SJSA1 (cell line): ENCODE measurements around the gene DDAH1. TPM values are rescaled to one million over a fixed set of nuclear protein-coding genes. Genes with fewer than 3 reads are reported as not detected.
A peak's percentile ranks its signal among the peaks of the same experiment; 100 is the strongest.
"Not testable (repeated sequence)": the region's sequence is repeated elsewhere in the genome, so short reads cannot be mapped to it uniquely, and the experiment has no call there.

Experiments
- DNase-seq, 2 experiments: peaks; one replicate each; pipeline ENCODE4 v3.0.0-alpha.2; 2015 to 2020; ENCODE audit warnings: low spot score in 2 of 2, low read depth in 1 of 2
- H3K27ac ChIP-seq: fragments of 250-450 bp; sonication (Bioruptor Pico); 2 replicates; pipeline ENCODE4 v1.5.1; 2020; ENCODE audit warnings: mild to moderate bottlenecking, moderate library complexity
- H3K27me3 ChIP-seq: fragments of 250-450 bp; sonication (Bioruptor Pico); replicated peaks from 2 replicates; pipeline ENCODE4 v1.5.1; 2020; ENCODE audit warnings: mild to moderate bottlenecking, moderate library complexity
- H3K36me3 ChIP-seq: fragments of 250-450 bp; sonication (Bioruptor Pico); 2 replicates; pipeline ENCODE4 v1.5.1; 2020; ENCODE audit warnings: mild to moderate bottlenecking
- H3K4me1 ChIP-seq: fragments of 250-450 bp; sonication (Bioruptor Pico); replicated peaks from 2 replicates; pipeline ENCODE4 v1.6.1; 2021; ENCODE audit warnings: mild to moderate bottlenecking
- H3K4me3 ChIP-seq: fragments of 250-450 bp; sonication (Bioruptor Pico); 2 replicates; pipeline ENCODE4 v1.5.1; 2020; ENCODE audit warnings: mild to moderate bottlenecking
- H3K9me3 ChIP-seq: fragments of 250-450 bp; sonication (Bioruptor Pico); replicated peaks from 2 replicates; pipeline ENCODE4 v1.5.1; 2020; ENCODE audit warnings: mild to moderate bottlenecking
- total RNA-seq: library from RNA; depleted of rRNA; stranded (reverse); fragments of >200 nt; shearing (Covaris generic); gene quantifications from 2 replicates; pipeline ENCODE4 v1.2.3, GENCODE V29; 2014

DDAH1 gene
- total RNA-seq, 1 experiment from 2014 or later: 108 TPM

DNA sequence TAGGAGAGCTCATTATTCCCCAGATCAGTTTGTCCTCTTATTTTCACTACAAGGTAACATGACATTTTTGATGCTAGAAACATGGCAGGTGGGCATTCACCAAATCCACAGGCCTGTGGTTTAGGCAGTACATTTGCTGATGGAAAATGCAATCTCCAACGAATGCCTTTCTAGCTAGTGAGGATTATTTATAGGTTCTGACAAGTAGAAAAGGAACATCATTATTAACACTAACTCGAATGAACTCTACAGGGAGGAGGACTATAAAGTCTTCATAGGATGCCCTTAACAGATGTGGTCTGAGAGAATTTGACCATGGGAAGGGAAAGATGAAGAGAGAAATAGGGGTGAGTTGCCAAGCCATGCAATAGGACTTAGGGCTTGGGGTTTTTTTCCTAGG, 117.1 kb downstream of the DDAH1 start:
- no peaks in the 10 kb centered on the region for H3K9me3 ChIP-seq
- H3K27ac ChIP-seq: no peak overlapping the region
- no peak overlapping the region for H3K4me3 ChIP-seq
- no peaks in the 10 kb centered on the region for H3K27me3 ChIP-seq
- no peak for DNase-seq
- peaks cover 23% of the 10 kb centered on the region for H3K4me1 ChIP-seq
- peaks cover 49% of the 10 kb centered on the region for H3K36me3 ChIP-seq

GRCh38 chr1:85347275-85347674, 117.7 kb downstream of the DDAH1 start:
- H3K4me1 ChIP-seq: peaks cover 29% of the 10 kb centered on the region
- not testable (repeated sequence) for H3K27me3 ChIP-seq

GRCh38 chr1:85344256-85344694, 120.7 kb downstream of the DDAH1 start:
- peaks cover 33% of the 10 kb centered on the region for H3K36me3 ChIP-seq
- no peak overlapping the region for H3K4me3 ChIP-seq
- no peaks in the 10 kb centered on the region for H3K27me3 ChIP-seq
- peak overlapping the region; percentile 75 for H3K27ac ChIP-seq
- H3K4me1 ChIP-seq: peaks cover 50% of the 10 kb centered on the region
- H3K9me3 ChIP-seq: no peaks in the 10 kb centered on the region
- DNase-seq: peak; percentile 72 to 84

More at GRCh38 chr1:85347275-85347674, 117.7 kb downstream of the DDAH1 start:
- H3K4me3 ChIP-seq, DNase-seq, H3K9me3 ChIP-seq, H3K27ac ChIP-seq: not testable (repeated sequence)
- peaks cover 49% of the 10 kb centered on the region for H3K36me3 ChIP-seq

GRCh38 chr1:85343612-85344255, 121.2 kb downstream of the DDAH1 start:
- Histone ChIP-seq H3K9me3 (no peaks in the 10 kb centered on the region), H3K4me3 (no peak overlapping the region), H3K27me3 (no peaks in the 10 kb centered on the region), H3K4me1 (peaks cover 54% of the 10 kb centered on the region), H3K27ac (peak overlapping the region; percentile 75), H3K36me3 (peaks cover 28% of the 10 kb centered on the region)
- DNase-seq: peak in 1 of 2 experiments; percentile 84

- peak overlapping the region; percentile 75 for H3K27ac ChIP-seq
- H3K9me3 ChIP-seq: no peaks in the 10 kb centered on the region
- no peak for DNase-seq
- peaks cover 54% of the 10 kb centered on the region for H3K4me1 ChIP-seq
- H3K36me3 ChIP-seq: peaks cover 26% of the 10 kb centered on the region
- H3K4me3 ChIP-seq: no peak overlapping the region
- H3K27me3 ChIP-seq: no peaks in the 10 kb centered on the region
Measured at GRCh38 chr1:85343213-85343611, 121.7 kb downstream of the DDAH1 start.

GRCh38 chr1:85342207-85342606, 122.8 kb downstream of the DDAH1 start:
- H3K4me1 ChIP-seq: peaks cover 54% of the 10 kb centered on the region
- no peaks in the 10 kb centered on the region for H3K27me3 ChIP-seq
- no peak overlapping the region for H3K4me3 ChIP-seq
- no peak for DNase-seq
- H3K9me3 ChIP-seq: no peaks in the 10 kb centered on the region
- H3K36me3 ChIP-seq: peaks cover 20% of the 10 kb centered on the region
- H3K27ac ChIP-seq: peak overlapping the region; percentile 75

DNA sequence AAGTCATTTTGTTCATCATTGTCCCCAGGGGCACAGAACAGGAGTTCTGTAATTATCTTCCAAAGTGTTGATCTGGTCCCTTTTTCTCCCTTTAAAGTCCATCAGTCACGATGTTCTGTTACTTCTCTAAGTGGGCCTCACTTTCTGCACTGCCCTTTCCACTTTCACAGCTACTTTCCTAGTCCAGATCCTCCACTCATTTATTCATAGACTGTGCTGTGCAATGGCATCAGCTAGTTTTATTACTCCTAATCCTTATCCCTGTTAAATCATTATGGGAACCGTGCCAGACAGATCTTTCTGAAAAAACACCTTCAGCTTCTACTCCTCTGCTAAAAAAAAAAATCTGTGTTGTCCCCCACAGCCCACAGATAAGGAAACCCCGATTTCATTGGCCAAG, 124.5 kb downstream of the DDAH1 start:
- H3K4me3 ChIP-seq: no peak overlapping the region
- peaks cover 54% of the 10 kb centered on the region for H3K4me1 ChIP-seq
- no peak overlapping the region for H3K27ac ChIP-seq
- no peaks in the 10 kb centered on the region for H3K27me3 ChIP-seq
- H3K36me3 ChIP-seq: peaks cover 12% of the 10 kb centered on the region
- no peak for DNase-seq
- H3K9me3 ChIP-seq: no peaks in the 10 kb centered on the region

GRCh38 chr1:85339656-85340399, 125.1 kb downstream of the DDAH1 start:
- H3K9me3 ChIP-seq: no peaks in the 10 kb centered on the region
- H3K27me3 ChIP-seq: no peaks in the 10 kb centered on the region
- no peak overlapping the region for H3K27ac ChIP-seq
- H3K4me1 ChIP-seq: peaks cover 54% of the 10 kb centered on the region
- no peak for DNase-seq
- peaks cover 10% of the 10 kb centered on the region for H3K36me3 ChIP-seq
- H3K4me3 ChIP-seq: no peak overlapping the region

DNA sequence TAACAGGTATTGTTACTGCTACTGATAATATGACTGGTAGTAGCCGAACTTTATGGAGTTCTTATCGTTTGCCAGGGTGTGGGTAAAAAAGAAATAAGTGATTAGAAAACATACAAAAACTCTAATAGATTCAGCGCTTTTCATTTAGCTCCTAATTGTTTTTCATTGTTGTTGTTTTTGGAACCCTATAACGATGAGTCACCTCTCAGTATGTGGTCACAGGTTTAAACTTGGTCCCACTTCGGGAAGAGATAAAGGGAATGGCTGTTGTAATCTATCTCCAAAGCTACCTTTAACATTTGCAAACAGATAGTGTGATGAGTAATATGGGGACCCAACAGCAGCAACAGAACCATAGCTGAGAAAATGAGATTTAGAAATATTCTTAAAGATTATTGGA, 125.9 kb downstream of the DDAH1 start:
- Histone ChIP-seq H3K9me3 (no peaks in the 10 kb centered on the region), H3K36me3 (peaks cover 13% of the 10 kb centered on the region), H3K4me3 (no peak overlapping the region), H3K27ac (no peak overlapping the region), H3K4me1 (peaks cover 54% of the 10 kb centered on the region), H3K27me3 (no peaks in the 10 kb centered on the region)
- DNase-seq: peak in 1 of 2 experiments; percentile 44

DNA sequence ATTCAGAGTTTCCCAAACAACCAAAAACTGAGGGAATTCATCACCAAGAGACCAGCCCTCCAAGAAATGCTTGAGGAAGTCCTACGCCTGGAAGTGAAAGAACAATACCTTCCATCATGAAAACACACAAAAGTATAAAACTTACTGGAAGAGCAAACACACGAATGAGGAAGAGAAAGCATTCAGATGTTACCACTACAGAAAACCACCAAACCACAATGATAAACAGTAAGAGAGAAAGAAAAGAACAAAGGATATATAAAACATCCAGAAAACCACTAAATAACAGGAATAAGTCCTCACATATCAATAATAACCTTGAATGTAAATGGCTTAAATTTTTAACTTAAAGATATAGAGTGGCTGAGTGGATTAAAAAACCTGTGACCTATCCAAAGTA, 130.0 kb downstream of the DDAH1 start:
- DNase-seq: peak in 1 of 2 experiments; percentile 83
- Histone ChIP-seq H3K9me3 (no peaks in the 10 kb centered on the region), H3K4me1 (peaks cover 57% of the 10 kb centered on the region), H3K27me3 (no peaks in the 10 kb centered on the region), H3K4me3 (no peak overlapping the region), H3K36me3 (peaks cover 17% of the 10 kb centered on the region), H3K27ac (peak overlapping the region; percentile 48)

- Histone ChIP-seq H3K27ac (no peak overlapping the region), H3K4me3 (no peak overlapping the region), H3K36me3 (peaks cover 8% of the 10 kb centered on the region), H3K9me3 (no peaks in the 10 kb centered on the region), H3K27me3 (no peaks in the 10 kb centered on the region), H3K4me1 (peaks cover 61% of the 10 kb centered on the region)
- no peak for DNase-seq
Measured at GRCh38 chr1:85333186-85333585, 131.8 kb downstream of the DDAH1 start.

DNA sequence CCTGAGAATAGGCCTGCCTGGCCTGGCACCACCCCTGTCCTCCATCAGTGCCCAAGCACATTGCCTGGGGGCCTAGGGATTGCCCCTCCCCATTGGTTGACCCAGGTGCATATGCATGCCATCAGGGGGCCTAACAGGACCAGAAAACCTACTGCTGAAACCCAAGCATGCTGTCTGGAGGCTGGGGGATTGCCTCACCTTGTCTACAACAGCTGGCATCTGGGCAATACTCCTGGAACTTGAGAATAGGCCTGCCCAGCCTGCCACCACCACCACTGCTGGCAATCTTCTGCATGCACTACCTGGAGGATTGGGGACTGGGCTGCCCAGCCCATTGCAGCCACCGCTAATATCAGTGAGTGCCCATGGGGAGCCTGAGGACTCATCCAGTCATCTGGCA, 132.4 kb downstream of the DDAH1 start:
- Histone ChIP-seq H3K27me3 (no peaks in the 10 kb centered on the region), H3K9me3 (no peaks in the 10 kb centered on the region), H3K27ac (peak overlapping the region; percentile 100; the same call in 1 of the 2 replicates), H3K36me3 (peaks cover 9% of the 10 kb centered on the region), H3K4me3 (no peak overlapping the region), H3K4me1 (peaks cover 68% of the 10 kb centered on the region)
- DNase-seq: no peak

GRCh38 chr1:85330711-85331290, 134.2 kb downstream of the DDAH1 start:
- peak overlapping the region; percentile 100 for H3K27ac ChIP-seq
- DNase-seq: peak; percentile 93 to 96
- H3K4me1 ChIP-seq: peaks cover 82% of the 10 kb centered on the region
- H3K36me3 ChIP-seq: peaks cover 9% of the 10 kb centered on the region
- H3K4me3 ChIP-seq: no peak overlapping the region
- no peaks in the 10 kb centered on the region for H3K9me3 ChIP-seq
- no peaks in the 10 kb centered on the region for H3K27me3 ChIP-seq

DNA sequence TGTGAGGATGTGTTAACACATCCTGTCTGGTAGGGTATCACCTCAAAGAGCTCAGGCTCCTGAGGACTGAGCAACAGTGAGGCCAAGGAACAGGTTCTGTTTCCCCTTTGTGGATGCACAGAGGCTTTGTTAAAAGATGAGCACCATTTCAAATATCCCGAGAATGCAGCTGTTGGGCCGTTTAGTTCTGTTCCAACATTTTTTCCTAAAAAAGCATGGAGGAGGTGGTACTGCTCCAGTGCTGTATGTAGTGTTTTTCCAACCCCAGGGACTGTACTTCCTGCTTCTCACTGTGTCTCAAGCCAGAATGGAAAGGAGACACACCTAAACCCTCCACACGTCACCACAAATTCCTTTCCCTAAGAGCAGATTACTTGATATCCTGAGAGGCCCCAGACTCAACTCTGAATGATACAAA, 134.7 kb downstream of the DDAH1 start:
- no peak overlapping the region for H3K4me3 ChIP-seq

More for the DNA sequence above, 134.7 kb downstream of the DDAH1 start:
- peak overlapping the region; percentile 100 for H3K27ac ChIP-seq
- no peaks in the 10 kb centered on the region for H3K9me3 ChIP-seq
- no peaks in the 10 kb centered on the region for H3K27me3 ChIP-seq
- peak; percentile 78 to 92 for DNase-seq
- peaks cover 80% of the 10 kb centered on the region for H3K4me1 ChIP-seq
- H3K36me3 ChIP-seq: peaks cover 9% of the 10 kb centered on the region
